Measurements from ENCODE around the gene EIF4G3. TPM values are rescaled to one million over a fixed set of nuclear protein-coding genes. Genes with fewer than 3 reads are reported as not detected.

The EIF4G3 gene
- total and polyA plus RNA-seq, 2 of the 8 experiments (the other 6 are each of a cell fraction or from before 2014, with no cell fraction given): 47.5 to 66.6 TPM

GRCh38 chr1:20891091-20891490 is 285.6 kb downstream of the EIF4G3 start (continued):
- no peak for TF ChIP-seq CHD7 (IDR thresholded peaks at IDR 0.05; ENCODE audit: insufficient replicate concordance, low read length)
- no peak for TF ChIP-seq MAFK (IDR thresholded peaks at IDR 0.05; ENCODE audit: low read depth, low read length)
